Right lobe of liver (tissue), 4 donors: ENCODE data around the gene BRINP3.

Experiments used
- CTCF ChIP-seq, 4 donors: fragments of 200-600 bp in 3 of 4; fragments of 450-650 bp in 1 of 4; IDR thresholded peaks; one replicate each; pipeline versions ENCODE4 v1.5.1 to v1.8.0; 2016 to 2022; ENCODE audit warnings: antibody characterized with exemption in 4 of 4, mild to moderate bottlenecking in 2 of 4
- POLR2A ChIP-seq: fragments of 450-650 bp; IDR thresholded peaks from one replicate; pipeline ENCODE4 v1.6.1; 2017; ENCODE audit warnings: antibody characterized with exemption, mild to moderate bottlenecking
- donor health status: DM: no; HTN: no; CAD: no.
- donor health status: DM: no; HTN: no; CAD: no.
- donor health status: DM: no; HTN: yes; CAD: no.

DNA sequence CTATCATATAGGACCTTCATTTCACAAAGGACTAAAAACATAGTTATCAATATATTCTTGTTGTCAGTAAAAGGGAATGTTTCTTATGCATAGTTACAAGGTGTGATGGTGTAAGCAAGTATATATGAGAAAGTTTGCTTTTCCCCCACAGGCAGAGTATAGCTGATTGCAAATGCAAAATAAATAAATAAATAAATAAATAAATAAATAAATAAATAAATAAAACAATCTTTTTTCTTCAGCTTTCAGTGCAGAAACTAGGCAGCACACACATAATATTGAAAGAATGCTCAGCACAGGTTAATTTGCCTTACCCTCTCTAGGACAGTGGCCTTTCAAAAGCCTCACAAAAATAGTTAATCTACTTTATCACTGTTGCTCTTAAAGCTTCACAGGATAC, 138.8 kb downstream of the BRINP3 start:
- TF ChIP-seq CTCF (IDR thresholded peaks at IDR 0.05) (no peak), POLR2A (no peak)
